Lower leg skin (tissue), 4 donors: ENCODE data around the gene TWF1. TPM values are rescaled to one million over a fixed set of nuclear protein-coding genes. Genes with fewer than 3 reads are reported as not detected.

Experiments used
- DNase-seq, 2 donors: peaks; one replicate each; pipeline ENCODE4 v3.0.0-alpha.2; 2019; ENCODE audit warnings: low spot score in 2 of 2
- H3K4me3 ChIP-seq: fragments of 200-600 bp; sonication (generic); 2 replicates; pipeline ENCODE4 v1.5.1; 2017; ENCODE audit warnings: mild to moderate bottlenecking, low read depth; ENCODE audit not compliant: poor library complexity, severe bottlenecking
- POLR2A ChIP-seq, 2 donors: fragments of 450-650 bp; IDR thresholded peaks; one replicate each; pipeline ENCODE4 v1.6.1; 2016 to 2017; ENCODE audit warnings: antibody characterized with exemption in 2 of 2, mild to moderate bottlenecking in 1 of 2, moderate library complexity in 1 of 2
- WGBS, 2 donors: methylation state at CpG; one replicate each; pipeline ENCODE4 v1.1.5; 2018; 5-methylcytosine and 5-hydroxymethylcytosine counted together
- intact Hi-C: fragments of 100-400 bp; cut with DNase I; formaldehyde crosslinking; loops from one replicate; pipeline ENCODE4 v1.15.0; 2023; ENCODE audit warnings: low total_unique reads
- total RNA-seq, 4 donors: library from RNA; depleted of rRNA; stranded (reverse); fragments of >200 nt; gene quantifications; one replicate each; pipeline ENCODE4 v1.1.0, GENCODE V29; 2016
- TF ChIP-seq, protein P1 (sequence below), 3 donors: fragments of 450-650 bp; IDR thresholded peaks; one replicate each; pipeline ENCODE4 v1.5.1; 2016; ENCODE audit warnings: antibody characterized with exemption in 3 of 3, mild to moderate bottlenecking in 3 of 3, moderate library complexity in 2 of 3

The TWF1 gene
- total RNA-seq, 4 donors from 2014 or later: 46.9 to 77.4 (median 62.3) TPM

DNA sequence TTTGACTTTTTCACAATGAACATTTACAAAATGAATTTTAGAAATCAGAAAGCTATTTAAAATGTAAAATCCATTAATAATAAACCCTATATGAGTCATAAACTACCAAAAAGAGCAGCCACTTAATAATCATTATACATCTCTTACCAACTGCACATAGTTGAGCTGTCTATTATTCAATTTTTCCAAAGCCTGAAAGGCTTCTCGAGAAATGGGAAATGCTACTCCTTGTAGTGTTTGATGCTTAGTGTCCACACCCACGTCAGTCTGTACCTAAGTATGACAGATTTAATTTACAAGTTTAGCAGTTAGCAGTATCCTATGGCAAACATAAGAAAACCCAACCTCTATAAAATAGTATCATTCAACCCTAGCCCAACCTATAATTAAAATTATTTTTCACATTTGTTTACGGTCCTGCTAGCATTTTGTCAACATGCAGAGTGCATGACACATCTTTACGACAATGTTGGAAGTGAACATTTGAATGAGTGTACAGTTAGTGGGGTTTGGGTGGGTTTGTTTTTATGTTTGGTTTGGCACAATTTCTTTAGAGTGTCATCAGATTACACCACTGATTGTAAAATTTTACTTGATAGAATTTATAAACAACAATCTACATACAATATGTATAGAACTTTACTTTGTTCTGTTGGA lies 8.4 kb downstream of the TWF1 start:
- no peak for TF ChIP-seq POLR2A (IDR thresholded peaks at IDR 0.05)
- TF ChIP-seq, protein P1, sequence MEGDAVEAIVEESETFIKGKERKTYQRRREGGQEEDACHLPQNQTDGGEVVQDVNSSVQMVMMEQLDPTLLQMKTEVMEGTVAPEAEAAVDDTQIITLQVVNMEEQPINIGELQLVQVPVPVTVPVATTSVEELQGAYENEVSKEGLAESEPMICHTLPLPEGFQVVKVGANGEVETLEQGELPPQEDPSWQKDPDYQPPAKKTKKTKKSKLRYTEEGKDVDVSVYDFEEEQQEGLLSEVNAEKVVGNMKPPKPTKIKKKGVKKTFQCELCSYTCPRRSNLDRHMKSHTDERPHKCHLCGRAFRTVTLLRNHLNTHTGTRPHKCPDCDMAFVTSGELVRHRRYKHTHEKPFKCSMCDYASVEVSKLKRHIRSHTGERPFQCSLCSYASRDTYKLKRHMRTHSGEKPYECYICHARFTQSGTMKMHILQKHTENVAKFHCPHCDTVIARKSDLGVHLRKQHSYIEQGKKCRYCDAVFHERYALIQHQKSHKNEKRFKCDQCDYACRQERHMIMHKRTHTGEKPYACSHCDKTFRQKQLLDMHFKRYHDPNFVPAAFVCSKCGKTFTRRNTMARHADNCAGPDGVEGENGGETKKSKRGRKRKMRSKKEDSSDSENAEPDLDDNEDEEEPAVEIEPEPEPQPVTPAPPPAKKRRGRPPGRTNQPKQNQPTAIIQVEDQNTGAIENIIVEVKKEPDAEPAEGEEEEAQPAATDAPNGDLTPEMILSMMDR (IDR thresholded peaks at IDR 0.05): no peak
- intact Hi-C loops: no loop called here
- 78 to 85% methylated on average over 4 of the region's 4 CpGs for WGBS, 2 donors
- DNase-seq: no peak
- H3K4me3 ChIP-seq: no peak overlapping the region

DNA sequence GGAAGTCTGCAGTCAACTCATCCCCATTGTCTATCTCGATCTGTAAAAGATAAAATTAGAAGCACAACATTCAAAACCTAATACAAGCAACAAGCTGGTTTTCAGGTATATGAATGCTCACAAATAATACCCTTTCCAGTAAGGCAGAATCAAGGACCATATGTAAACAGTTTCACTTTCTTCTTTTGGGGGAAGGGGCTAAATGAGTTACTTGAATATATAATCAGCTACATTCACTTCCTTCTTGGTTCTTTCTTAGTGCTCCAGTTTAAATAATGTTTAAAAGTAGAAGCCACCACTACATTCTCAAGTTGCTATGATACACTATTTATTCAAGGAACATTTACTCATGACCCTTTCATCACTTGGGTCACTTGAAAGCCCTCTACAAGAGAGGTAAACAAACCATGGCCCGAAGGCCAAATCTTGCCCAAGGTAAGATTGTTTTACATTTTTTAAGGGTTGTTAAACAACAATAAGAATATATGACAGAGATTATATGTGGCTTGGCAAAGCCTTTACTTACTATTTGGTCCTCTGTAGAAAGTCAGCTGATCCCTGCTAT lies 10.3 kb downstream of the TWF1 start:
- DNase-seq: no peak
- H3K4me3 ChIP-seq: no peak overlapping the region
- TF ChIP-seq POLR2A (IDR thresholded peaks at IDR 0.05): no peak
- TF ChIP-seq, protein P1 (IDR thresholded peaks at IDR 0.05): no peak
- 85 to 86% methylated on average over 2 of the region's 2 CpGs for WGBS, 2 donors
- intact Hi-C loops: no loop called here

DNA sequence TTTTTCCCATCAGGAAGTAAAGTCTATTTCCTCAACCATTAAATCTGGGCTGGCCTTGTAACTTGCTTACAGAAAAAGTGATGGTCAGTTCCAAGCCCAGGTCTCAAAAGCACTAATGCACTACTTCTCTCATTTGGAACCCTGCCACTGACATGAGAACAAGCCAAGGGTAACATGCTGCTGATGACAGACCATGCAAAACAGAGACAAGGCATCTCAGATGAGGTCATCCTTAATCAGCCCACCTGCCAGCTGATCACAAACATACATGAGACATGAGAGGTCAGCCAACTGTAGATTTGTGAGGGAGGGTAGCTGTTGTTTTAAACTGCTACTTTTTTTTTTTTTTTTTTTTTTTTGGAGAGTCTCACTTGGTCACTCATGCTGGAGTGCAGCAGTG lies 16.2 kb downstream of the TWF1 start:
- no peak for TF ChIP-seq POLR2A (IDR thresholded peaks at IDR 0.05)
- TF ChIP-seq, protein P1 (IDR thresholded peaks at IDR 0.05): no peak
- intact Hi-C loops: no loop called here
- no peak for DNase-seq
- H3K4me3 ChIP-seq: no peak overlapping the region

DNA sequence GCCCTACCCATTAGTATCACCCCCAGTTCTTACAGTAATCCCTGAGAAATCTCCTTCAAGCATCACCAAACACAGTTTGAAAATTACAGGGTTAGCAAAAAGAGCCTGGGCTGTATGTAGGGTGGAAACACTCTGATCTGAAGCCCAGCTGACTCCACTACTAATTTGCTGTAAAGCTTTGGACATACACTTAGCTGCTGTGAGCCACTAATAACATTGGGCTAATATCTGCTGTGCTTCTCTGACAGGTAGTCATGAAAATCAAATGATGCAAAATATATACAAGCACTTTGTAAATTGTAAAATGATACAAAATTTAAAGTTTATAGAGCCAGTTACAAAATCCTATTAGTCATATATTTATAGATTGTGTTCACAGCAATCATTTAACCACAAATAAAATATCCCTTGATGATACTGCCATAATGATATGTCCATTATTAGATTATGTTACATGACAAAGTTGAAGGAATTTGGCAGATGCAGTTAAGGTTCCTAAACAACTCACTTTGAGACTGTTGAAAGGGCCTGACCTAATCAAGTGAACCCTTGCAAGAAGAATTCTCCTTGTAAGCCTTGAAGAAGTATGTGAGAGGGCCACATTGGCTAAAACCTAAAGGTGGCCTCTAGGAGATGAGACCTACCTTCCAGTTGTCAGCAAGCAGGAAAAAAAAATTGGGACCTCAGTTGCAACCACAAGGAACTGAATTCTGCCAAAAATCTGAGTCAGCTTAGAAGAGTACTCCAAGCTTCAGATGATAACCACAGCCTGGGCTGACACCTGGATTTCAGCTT lies 19.0 kb downstream of the TWF1 start:
- TF ChIP-seq, protein P1 (IDR thresholded peaks at IDR 0.05): no peak
- no peak for TF ChIP-seq POLR2A (IDR thresholded peaks at IDR 0.05)

DNA sequence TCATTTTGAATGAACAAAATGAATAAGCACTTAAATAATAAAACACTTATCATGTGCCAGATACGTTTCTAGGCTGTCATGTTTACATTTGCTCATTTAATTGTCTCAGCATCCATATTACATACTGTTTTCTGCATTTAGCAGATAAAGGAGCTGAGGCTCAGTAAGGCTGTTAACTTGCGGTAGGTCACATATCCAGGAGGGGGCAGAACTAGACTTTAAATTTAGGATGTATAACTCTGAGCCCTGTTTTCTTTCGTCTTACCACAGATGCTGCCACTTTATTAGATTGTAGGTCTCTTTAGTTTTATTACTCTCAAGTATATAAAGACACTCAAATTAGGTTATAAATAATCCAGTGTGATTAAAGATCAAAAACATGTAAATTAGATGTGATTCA lies 29.6 kb downstream of the TWF1 start:
- no peak for DNase-seq
- TF ChIP-seq, protein P1 (IDR thresholded peaks at IDR 0.05): no peak
- no peak for TF ChIP-seq POLR2A (IDR thresholded peaks at IDR 0.05)
- no peak overlapping the region for H3K4me3 ChIP-seq
- intact Hi-C loops: loop anchor here (5.0 kb wide), 1 partner anchor 106 kb away; no protein-coding TSS in a partner anchor
- 55 to 63% methylated on average over 3 of the region's 3 CpGs for WGBS, 2 donors

More for the DNA sequence above, 19.0 kb downstream of the TWF1 start:
- DNase-seq: no peak
- intact Hi-C loops: no loop called here
- no peak overlapping the region for H3K4me3 ChIP-seq
